ENCODE measurements around the gene ZNRF2.
"Not testable (repeated sequence)": the region's sequence is repeated elsewhere in the genome, so short reads cannot be mapped to it uniquely, and the experiment has no call there.

The ZNRF2 gene

DNA sequence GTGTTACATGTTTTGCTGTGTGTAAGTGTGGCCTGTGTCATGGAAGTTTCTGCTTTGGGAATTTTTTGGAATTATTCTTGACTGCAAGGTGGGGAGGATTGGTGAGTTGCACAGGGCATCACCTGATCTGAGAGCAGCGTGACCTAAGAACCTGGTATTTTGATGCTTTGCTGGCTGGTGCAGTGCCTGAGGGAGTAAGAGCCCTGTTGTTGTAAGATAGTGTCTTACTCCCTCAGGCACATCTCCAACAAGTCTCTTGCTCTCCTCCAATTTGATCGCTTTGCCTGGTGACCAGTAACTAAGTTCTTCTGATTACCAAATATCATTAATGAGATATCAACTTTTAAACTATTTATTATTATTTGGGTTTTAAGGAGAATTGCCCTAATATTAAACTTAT lies 5.2 kb downstream of the ZNRF2 start:
- not testable (repeated sequence) for H3K4me3 ChIP-seq (ENCODE audit: low read depth, low read length); H3K4me1 ChIP-seq (ENCODE audit: control insufficient read depth, insufficient read depth, low read length, unreplicated experiment); H3K36me3 ChIP-seq (ENCODE audit: insufficient read depth, low read length); H2AFZ ChIP-seq (ENCODE audit: low read length, unreplicated experiment); H3K27ac ChIP-seq (ENCODE audit: low read depth, low read length); H3K27me3 ChIP-seq (ENCODE audit: insufficient read depth, low read length)
- H3K79me2 ChIP-seq (ENCODE audit: control insufficient read depth, insufficient read depth, low read length, unreplicated experiment) = peaks cover 29% of the 10 kb centered on the region

DNA sequence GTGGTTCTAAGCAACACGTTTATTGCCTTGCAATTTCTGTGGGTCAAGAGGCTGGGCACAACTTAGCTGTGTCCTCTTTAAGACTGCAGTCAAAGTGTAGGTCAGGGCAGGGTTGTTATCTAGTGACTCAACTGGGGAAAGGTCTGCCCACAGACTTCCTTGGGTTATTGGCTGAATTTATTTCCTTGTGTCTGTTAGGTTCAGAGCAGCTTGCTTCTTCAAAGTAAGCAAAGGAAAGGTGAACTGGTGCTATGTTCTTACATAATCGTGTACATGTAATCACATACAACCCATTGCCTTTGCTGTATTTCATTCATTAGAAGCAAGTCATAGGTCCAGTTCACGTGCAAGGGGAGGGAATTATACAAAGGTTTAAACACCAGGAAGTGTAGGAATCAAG lies 5.9 kb downstream of the ZNRF2 start:
- not testable (repeated sequence) for H2AFZ ChIP-seq (ENCODE audit: low read length, unreplicated experiment); H3K27me3 ChIP-seq (ENCODE audit: insufficient read depth, low read length); H3K4me1 ChIP-seq (ENCODE audit: control insufficient read depth, insufficient read depth, low read length, unreplicated experiment); H3K36me3 ChIP-seq (ENCODE audit: insufficient read depth, low read length); H3K27ac ChIP-seq (ENCODE audit: low read depth, low read length); H3K4me3 ChIP-seq (ENCODE audit: low read depth, low read length)
- H3K79me2 ChIP-seq (ENCODE audit: control insufficient read depth, insufficient read depth, low read length, unreplicated experiment) = peaks cover 31% of the 10 kb centered on the region

DNA sequence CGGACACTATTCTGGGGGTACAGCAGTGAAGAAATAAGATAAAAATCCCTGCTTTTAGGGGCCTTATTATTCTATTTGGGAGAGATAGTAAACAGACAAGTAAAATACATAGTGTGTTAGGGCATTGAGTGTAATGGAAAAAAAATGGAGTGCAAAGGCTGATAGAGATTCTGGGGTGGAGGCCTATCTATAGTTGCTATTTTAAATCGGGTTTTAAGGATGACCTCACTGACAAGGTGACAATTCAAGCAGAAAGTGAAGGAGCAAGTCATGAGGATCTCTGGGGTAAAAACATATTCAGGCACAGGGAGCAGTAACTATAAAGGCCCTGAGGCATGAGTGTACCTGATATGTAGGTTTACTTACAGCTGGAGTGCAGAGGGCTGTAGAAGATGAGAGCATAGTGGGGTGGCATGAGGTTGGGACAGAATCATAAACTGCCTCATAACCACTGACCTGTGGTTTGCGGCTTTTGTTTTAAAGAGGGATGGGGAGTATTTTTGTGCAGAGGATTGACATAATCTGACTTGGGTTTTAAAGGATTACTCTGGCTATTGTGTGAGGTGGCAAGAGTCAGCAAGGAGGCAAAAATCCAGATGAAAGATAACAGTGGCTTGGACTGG lies 8.1 kb downstream of the ZNRF2 start:
- not testable (repeated sequence) for H2AFZ ChIP-seq (ENCODE audit: low read length, unreplicated experiment); H3K36me3 ChIP-seq (ENCODE audit: insufficient read depth, low read length); H3K4me3 ChIP-seq (ENCODE audit: low read depth, low read length); H3K27ac ChIP-seq (ENCODE audit: low read depth, low read length); H3K27me3 ChIP-seq (ENCODE audit: insufficient read depth, low read length); H3K4me1 ChIP-seq (ENCODE audit: control insufficient read depth, insufficient read depth, low read length, unreplicated experiment)
- H3K79me2 ChIP-seq (ENCODE audit: control insufficient read depth, insufficient read depth, low read length, unreplicated experiment) = peaks cover 16% of the 10 kb centered on the region

DNA sequence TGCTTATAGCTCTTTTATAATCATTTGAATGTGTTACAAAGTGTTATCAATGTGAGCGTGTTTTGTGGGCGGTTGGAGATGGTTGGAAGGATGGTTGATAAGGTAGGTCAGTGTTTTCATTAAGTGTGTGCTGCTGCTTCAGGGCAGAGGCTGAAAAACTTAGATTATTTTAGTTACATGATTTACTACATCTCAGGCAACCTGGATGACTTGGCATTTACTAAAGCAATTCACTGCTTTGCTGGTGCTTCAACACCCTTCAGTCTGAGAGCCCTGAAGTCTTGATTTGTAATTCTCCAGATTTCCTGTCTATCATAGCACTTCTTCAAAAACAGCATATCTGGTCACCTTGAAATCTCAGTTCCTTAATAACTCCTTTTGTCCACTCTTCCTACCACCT lies 11.9 kb downstream of the ZNRF2 start:
- not testable (repeated sequence) for H3K79me2 ChIP-seq (ENCODE audit: control insufficient read depth, insufficient read depth, low read length, unreplicated experiment)

DNA sequence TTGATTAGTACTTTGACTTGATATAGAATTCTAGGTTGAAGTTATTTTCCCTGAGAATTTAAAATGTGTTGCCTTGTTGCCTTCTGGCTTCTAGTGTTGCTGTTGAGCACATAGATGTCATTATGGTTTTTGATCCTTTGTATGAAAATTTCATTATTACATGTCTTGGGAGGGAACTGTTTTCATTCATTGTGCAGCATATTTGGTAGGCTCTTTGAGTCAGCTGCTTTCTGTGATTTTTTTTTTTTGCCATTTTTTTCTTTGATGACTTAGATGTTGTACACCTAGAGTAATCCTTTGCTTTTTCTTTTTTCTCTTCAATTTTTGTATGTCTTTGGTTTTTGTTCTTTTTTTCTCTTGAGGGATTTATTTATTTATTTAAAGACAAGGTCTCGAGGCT lies 13.1 kb downstream of the ZNRF2 start:
- not testable (repeated sequence) for H3K4me1 ChIP-seq (ENCODE audit: control insufficient read depth, insufficient read depth, low read length, unreplicated experiment); H3K79me2 ChIP-seq (ENCODE audit: control insufficient read depth, insufficient read depth, low read length, unreplicated experiment)

More for the DNA sequence above, 11.9 kb downstream of the ZNRF2 start:
- not testable (repeated sequence) for H3K27me3 ChIP-seq (ENCODE audit: insufficient read depth, low read length); H3K4me3 ChIP-seq (ENCODE audit: low read depth, low read length); H3K27ac ChIP-seq (ENCODE audit: low read depth, low read length); H2AFZ ChIP-seq (ENCODE audit: low read length, unreplicated experiment); H3K4me1 ChIP-seq (ENCODE audit: control insufficient read depth, insufficient read depth, low read length, unreplicated experiment); H3K36me3 ChIP-seq (ENCODE audit: insufficient read depth, low read length)

DNA sequence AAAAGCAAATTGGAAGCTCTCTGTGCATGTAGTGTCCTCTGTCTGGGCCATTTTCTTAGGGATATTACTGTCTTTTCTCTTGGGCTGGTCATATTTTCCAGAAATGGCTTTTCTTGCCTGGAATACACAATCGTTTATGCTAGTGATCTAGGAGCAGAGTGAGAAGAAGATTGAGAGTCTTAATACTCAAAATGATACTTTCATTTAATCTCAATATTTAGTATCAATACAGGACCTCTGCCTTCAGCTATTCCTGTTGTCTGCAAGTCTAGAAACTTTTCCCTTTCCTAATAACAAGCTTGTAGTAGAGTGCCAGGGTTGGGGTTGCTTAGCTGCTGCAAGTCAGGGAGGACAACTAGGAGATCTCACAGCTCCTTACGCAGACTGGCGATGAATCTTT lies 14.0 kb downstream of the ZNRF2 start:
- not testable (repeated sequence) for H3K4me3 ChIP-seq (ENCODE audit: low read depth, low read length); H3K27ac ChIP-seq (ENCODE audit: low read depth, low read length); H3K27me3 ChIP-seq (ENCODE audit: insufficient read depth, low read length); H3K4me1 ChIP-seq (ENCODE audit: control insufficient read depth, insufficient read depth, low read length, unreplicated experiment); H3K36me3 ChIP-seq (ENCODE audit: insufficient read depth, low read length); H3K79me2 ChIP-seq (ENCODE audit: control insufficient read depth, insufficient read depth, low read length, unreplicated experiment); H2AFZ ChIP-seq (ENCODE audit: low read length, unreplicated experiment)

More for the DNA sequence above, 13.1 kb downstream of the ZNRF2 start:
- H3K27me3 ChIP-seq (ENCODE audit: insufficient read depth, low read length); H2AFZ ChIP-seq (ENCODE audit: low read length, unreplicated experiment); H3K4me3 ChIP-seq (ENCODE audit: low read depth, low read length); H3K27ac ChIP-seq (ENCODE audit: low read depth, low read length); H3K36me3 ChIP-seq (ENCODE audit: insufficient read depth, low read length): not testable (repeated sequence)

DNA sequence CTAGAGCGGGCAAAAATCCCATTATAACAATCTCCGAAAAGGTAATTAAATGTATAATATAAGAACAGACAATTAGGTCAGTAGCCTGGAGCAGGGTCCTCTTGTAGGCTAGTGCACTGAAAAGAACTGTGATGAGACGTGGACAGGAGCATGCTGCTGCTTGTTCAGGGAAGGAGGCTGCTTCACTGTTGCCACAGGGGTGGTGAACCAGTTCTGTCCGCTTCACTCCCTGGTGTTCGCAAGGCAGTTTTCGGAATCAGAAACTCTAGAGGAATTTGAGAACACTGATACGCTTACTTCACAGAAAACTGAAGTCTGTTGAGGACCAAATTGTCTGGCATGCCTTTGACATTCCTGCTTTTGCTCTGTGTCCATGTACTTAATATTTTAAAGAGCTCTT lies 17.4 kb downstream of the ZNRF2 start:
- Histone ChIP-seq H3K4me1 (ENCODE audit: control insufficient read depth, insufficient read depth, low read length, unreplicated experiment) (no peaks in the 10 kb centered on the region), H3K36me3 (ENCODE audit: insufficient read depth, low read length) (no peaks in the 10 kb centered on the region), H3K4me3 (ENCODE audit: low read depth, low read length) (no peak overlapping the region), H3K79me2 (ENCODE audit: control insufficient read depth, insufficient read depth, low read length, unreplicated experiment) (peaks cover 5% of the 10 kb centered on the region), H2AFZ (ENCODE audit: low read length, unreplicated experiment) (no peak overlapping the region), H3K27ac (ENCODE audit: low read depth, low read length) (no peak overlapping the region), H3K27me3 (ENCODE audit: insufficient read depth, low read length) (no peaks in the 10 kb centered on the region)

DNA sequence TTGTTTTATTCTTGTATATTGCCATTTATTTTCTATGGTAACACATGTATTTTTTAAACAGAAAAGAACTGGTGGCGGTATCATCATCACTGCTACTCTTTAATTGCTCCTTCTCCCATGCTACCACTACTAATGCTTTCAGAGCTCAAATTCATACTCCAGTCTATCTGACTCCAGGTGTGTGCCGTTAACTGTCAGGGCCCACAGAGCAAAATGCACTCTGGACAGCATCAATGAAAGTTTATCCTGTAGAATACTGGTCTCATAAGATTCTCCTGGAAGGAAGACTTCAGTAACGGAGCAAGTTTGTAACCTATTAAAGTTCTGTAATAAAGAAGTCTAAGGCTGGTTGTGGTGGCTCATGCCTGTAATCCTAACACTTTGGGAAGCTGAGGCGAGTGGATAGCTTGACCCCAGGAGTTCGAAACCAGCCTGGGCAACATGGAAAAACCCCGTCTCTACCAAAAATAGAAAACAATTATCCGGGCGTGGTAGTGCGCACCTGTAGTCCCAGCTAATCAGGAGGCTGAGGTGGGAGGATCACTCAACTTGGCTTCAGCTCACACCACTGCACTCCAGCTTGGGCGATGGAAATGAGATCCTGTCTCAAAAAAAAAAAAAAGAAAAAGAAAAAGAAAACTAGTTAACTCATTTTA lies 18.4 kb downstream of the ZNRF2 start:
- Histone ChIP-seq H3K4me1 (ENCODE audit: control insufficient read depth, insufficient read depth, low read length, unreplicated experiment) (no peaks in the 10 kb centered on the region), H2AFZ (ENCODE audit: low read length, unreplicated experiment) (no peak overlapping the region), H3K27me3 (ENCODE audit: insufficient read depth, low read length) (no peaks in the 10 kb centered on the region), H3K4me3 (ENCODE audit: low read depth, low read length) (no peak overlapping the region), H3K36me3 (ENCODE audit: insufficient read depth, low read length) (no peaks in the 10 kb centered on the region), H3K79me2 (ENCODE audit: control insufficient read depth, insufficient read depth, low read length, unreplicated experiment) (peaks cover 5% of the 10 kb centered on the region), H3K27ac (ENCODE audit: low read depth, low read length) (no peak overlapping the region)

DNA sequence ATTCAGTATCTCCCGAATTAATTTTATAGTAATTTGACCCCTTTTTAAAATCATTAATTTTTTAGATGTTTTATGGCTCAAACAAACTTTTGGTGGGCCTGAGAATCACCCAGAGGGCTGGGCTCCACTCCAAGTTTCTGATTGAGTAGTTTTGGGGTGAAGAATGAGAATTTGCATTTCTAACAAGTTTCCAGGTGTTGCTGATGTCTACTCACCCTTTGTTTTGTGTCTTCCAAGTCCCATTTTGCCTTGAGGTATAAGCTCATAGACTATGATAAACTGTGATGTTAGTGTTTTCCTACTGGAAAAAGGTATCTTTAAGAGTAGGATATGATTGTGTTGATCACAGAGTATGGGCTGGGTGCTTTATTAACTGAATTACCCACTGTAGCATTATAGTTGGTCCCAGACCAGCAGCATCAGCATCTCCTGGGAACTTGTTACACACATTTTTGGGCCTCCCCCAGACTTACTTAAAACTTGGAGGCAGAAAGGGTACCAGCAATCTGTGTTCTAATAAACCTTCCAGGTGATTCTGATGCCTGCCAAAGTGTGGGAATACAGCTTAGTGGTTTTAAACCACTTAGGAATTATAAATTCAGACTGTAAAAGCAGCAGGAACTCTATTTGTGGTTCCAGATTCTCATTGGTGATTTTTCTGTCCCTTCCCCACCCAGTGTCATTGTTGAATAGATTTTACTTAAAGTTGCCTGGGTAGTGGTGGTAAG lies 19.1 kb downstream of the ZNRF2 start:
- Histone ChIP-seq H3K79me2 (ENCODE audit: control insufficient read depth, insufficient read depth, low read length, unreplicated experiment) (peaks cover 7% of the 10 kb centered on the region), H3K4me3 (ENCODE audit: low read depth, low read length) (no peak overlapping the region), H3K27ac (ENCODE audit: low read depth, low read length) (no peak overlapping the region), H3K4me1 (ENCODE audit: control insufficient read depth, insufficient read depth, low read length, unreplicated experiment) (peaks cover 5% of the 10 kb centered on the region), H3K36me3 (ENCODE audit: insufficient read depth, low read length) (no peaks in the 10 kb centered on the region), H2AFZ (ENCODE audit: low read length, unreplicated experiment) (no peak overlapping the region), H3K27me3 (ENCODE audit: insufficient read depth, low read length) (no peaks in the 10 kb centered on the region)

DNA sequence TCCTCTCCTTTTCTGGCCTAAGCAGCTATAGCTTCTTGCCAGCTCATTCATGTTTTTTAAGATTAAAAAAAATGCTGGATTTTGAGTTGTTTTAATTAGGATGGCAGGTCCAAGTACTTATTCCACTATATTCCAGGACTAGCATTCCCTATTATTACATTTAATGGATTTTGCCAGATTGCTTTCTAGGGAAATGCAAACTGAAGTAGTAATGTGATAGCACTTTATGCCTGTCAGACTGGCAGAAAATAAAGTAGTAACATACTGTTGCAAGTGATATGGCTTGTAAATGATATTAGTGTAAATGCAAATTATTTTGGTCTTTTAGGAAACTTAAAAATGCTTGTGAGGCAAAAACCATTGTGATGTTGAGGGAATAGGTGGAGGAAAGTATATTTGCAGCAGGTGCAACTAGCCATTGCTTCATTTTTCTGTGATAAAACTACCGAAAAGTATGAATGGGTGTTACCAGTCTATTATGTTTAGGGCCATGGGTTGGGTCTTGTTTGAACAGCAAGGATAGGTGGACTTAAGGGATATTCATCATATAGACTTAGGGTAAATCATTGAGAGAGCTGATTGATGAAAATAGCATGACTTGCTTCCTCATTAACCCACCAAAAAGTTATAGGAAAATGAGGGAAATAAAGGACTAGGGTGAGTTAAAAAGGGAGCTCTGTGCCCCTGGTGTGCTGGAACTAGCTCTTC lies 19.9 kb downstream of the ZNRF2 start:
- Histone ChIP-seq H3K27me3 (ENCODE audit: insufficient read depth, low read length) (no peaks in the 10 kb centered on the region), H3K27ac (ENCODE audit: low read depth, low read length) (no peak overlapping the region), H3K4me3 (ENCODE audit: low read depth, low read length) (no peak overlapping the region), H3K4me1 (ENCODE audit: control insufficient read depth, insufficient read depth, low read length, unreplicated experiment) (peaks cover 5% of the 10 kb centered on the region), H3K36me3 (ENCODE audit: insufficient read depth, low read length) (no peaks in the 10 kb centered on the region), H2AFZ (ENCODE audit: low read length, unreplicated experiment) (no peak overlapping the region), H3K79me2 (ENCODE audit: control insufficient read depth, insufficient read depth, low read length, unreplicated experiment) (peaks cover 7% of the 10 kb centered on the region)

All from ACC112 (cell line).